ENCODE measurements around the gene ZNF592.
A peak's percentile ranks its signal among the peaks of the same experiment; 100 is the strongest.
"Not testable (repeated sequence)": the region's sequence is repeated elsewhere in the genome, so short reads cannot be mapped to it uniquely, and the experiment has no call there.

ZNF592 gene

GRCh38 chr15:84748274-84749110 lies at the start of gene ZNF592:
Gene ZNF592 (plus strand): TSS chr15:84748592. CDS start chr15:84782676, 34,084 bp downstream.
- no peak for DNase-seq

DNA sequence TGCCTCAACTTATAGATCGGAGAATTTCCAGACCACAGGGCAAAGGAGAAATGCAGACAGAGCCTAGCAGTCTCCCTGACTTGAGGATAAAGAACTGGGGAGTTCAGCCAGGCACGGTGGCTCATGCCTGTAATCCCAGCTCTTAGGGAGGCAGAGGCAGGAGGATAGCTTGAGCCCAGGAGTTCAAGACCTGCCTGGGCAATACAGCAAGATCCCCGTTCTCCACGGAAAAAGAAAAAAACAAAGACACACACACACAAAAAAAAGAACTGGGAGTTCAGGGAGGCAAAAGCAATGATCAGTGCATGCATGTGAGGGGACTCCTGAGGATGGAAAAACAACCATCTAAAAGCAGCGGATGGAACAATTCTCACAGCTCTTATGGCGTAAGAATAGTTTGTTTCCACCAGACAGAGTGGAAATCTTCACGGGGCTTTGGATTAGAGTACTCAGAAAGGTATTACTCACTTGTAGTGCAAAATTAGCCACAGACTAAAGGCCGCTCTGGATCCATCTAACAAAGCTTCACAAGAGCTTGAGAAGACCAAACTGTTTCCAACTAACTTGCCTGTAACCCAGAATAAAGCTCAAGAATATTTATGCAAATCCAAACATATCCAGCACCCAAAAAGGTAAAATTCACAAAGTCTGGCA lies 48.7 kb upstream of the ZNF592 start:
- no peak for DNase-seq

DNA sequence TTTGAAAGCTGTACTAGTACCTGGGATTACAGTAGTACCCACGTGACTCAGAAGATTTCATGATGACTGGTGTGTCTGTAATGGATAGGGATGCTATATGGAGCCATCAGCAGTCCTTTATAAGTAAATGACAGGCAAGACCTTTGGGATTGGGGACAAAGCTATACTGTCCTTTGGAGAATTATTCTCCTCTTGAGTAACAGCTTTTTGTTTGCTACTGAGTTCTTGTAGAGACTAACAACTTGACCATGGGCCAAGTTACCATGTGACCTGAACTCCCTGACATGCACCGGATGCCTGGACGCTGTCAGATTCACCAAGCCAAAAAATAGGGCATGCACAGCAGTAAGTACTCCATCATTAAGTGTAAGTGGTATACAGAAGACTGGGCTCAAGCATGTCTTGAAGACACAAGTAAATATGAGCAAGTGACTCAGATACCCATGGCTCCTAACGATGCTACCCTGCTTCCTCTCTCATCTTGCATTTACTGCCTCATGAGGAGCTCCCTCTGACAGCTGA lies 45.4 kb upstream of the ZNF592 start:
- DNase-seq: no peak

DNA sequence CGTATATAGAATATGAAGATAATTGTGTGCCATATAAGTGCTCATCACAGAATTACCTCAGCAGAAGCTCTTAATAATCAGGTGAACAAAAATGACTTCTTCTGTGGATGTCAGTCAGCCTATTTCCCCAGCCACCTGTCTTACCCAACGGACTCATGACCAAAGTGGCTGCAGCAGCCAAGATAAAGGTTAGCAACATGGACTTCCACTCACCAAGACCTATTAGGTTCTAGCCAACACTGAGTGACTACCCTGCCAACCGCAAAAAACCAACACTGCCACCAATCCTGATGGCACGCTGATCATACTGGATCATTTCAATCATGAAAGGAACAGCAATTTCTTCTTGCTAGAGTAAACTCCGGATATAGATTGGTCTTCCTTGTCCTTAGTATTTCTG lies 44.6 kb upstream of the ZNF592 start:
- no peak for DNase-seq

- DNase-seq: no peak
These were observed 34.0 kb upstream of the ZNF592 start for GRCh38 chr15:84714372-84714771.

DNA sequence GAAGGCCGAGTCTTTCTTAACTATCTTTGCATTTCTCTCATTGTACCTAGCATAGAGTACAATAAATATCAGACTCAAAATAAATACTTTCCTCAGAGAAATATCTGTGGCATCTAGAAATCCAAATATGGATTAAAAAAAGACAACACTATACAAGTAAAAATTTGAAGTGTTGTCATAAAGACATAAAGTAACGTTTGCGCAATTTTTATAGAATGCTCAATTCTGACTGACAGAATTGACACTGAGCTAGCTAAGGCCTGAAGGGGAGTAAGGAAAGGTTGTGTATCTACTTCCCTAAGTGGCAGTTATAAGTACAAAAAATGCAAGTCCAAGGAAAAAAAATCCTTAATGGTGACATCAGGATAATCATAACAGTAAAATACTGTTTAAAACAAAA lies 33.6 kb upstream of the ZNF592 start:
- DNase-seq: no peak

GRCh38 chr15:84715441-84716035 lies 32.9 kb upstream of the ZNF592 start:
- DNase-seq: peak; percentile 22

GRCh38 chr15:84716036-84716732 lies 32.2 kb upstream of the ZNF592 start, which contains the start of gene SEC11A:
Gene SEC11A (minus strand): TSS chr15:84716139. CDS start chr15:84716075, 64 bp downstream.
- DNase-seq: peak; percentile 55

DNA sequence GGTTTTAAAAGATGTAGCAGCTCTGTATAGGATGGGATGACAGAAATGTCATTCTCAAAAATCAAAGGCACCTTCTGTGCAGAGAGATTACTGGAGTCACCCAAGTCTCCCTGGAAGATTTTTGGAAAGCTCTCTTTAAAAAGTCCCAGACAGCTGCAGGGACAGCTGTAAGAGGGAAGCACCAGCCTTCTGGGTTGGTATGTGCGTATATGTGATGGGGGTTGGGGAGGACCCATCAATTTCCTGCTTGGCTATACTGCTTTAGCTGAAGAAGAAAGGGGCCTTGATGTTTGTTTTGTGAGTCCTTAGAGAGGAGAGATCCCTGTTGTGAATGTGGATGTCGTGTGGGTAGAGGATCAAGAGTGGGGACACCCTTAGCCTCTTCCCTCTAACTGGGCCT lies 27.0 kb upstream of the ZNF592 start:
- no peak for DNase-seq

GRCh38 chr15:84722628-84723027 lies 25.8 kb upstream of the ZNF592 start:
- DNase-seq: no peak

DNA sequence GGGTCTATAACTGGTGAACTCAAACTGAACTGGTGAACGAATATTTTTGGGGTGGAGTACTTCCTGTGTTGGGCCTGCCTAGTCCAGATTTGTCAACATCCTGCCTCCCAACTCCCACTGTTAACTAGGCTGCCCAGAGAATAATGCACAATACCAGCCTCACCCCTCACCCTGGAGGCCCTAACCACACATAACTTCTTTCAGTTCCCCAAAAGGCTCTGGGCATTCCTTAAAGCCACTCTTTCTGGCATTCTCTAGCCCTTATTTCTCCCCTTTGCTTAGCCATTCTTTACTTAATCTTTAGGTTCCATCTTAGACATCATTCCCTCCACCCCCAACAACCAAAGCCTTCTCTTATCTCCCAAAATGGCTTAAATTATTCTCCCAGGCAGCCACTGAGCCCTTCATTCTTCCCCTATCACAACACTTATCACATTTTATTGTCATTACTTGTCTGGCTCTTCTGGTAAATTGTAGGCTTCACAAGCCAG lies 23.3 kb upstream of the ZNF592 start:
- no peak for DNase-seq

- DNase-seq: no peak
These were observed 21.0 kb upstream of the ZNF592 start for GRCh38 chr15:84727429-84727828.

DNA sequence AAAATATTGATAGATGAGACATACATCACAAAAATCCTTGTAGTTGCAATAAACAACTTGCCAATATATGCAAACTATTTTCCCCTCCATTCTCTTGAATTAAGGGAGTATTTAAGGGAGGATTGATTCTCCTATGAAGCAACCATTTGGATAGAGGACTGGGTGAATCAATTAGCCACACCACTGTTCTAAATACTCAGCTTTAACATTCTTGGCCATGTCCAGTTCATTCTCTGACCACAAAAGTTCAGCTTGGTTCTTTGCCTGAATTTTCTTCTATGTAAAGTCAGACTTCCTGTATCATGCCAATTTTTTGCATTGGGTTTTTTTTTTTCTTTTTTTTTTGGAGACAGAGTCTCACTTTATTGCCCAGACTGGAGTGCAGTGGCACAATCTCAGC lies 16.6 kb upstream of the ZNF592 start:
- DNase-seq: no peak

GRCh38 chr15:84734794-84735479 lies 13.5 kb upstream of the ZNF592 start:
- no peak for DNase-seq

GRCh38 chr15:84735480-84736061 lies 12.8 kb upstream of the ZNF592 start:
- not testable (repeated sequence) for DNase-seq

- DNase-seq: no peak
These were observed 12.0 kb upstream of the ZNF592 start for GRCh38 chr15:84736375-84736774.

DNA sequence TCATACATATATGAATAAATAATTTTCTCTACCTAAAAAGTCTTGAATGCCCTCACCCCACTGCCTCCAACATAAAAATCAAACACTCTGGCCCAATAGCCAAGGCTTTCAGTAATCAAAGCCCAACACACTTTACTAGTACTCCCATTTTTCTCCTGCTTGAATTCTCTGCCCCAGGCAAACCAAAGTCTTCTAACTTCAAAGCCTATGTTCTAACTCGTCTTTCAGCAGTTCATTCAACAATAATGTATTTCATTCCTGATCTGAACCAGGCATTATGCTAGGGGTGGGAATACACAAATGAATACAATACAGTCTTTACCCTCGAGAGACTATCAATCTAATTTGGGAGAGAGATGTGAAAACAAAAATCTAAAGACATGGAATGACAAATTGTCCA lies 11.4 kb upstream of the ZNF592 start:
- no peak for DNase-seq

DNA sequence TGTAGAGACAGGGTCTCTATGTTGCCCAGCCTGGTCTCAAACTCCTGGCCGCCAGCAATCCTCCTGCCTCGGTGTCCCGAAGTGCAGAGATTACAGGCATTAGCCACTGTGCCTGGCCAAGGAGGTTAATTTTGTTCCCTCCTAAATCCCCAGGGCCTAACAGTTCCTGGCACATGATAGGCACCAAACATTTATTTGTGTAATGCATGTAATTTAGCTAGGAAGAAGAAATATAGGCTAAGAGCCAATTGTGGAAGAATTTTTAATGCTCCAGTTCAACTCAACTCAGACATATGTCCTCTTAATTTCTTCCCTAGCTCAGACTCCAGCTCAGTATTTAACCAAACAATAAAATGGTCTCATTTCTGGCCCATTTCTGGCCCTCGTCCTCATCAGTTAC lies 7.7 kb upstream of the ZNF592 start:
- no peak for DNase-seq

DNA sequence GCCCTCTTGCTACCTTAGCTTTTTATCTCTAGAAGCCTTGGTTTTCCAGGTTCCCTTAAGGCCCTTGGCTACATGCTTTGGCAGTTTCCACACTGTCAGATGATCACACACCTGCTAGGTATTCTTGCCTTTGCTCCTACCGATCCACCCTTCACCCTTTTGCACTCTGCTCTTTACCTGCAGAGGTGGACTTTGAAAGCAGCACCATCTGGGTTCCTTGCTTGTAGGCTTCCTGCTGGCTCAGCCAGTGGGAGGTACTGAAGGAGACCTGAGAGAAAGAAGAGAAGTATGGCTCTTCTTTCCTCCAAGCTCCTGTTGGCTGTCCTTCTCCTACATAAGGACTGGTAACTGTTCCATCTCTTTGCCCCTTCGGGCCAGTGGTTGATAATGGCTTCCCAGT lies 7.3 kb upstream of the ZNF592 start:
- no peak for DNase-seq

- no peak for DNase-seq
These were observed 747 bp upstream of the ZNF592 start for GRCh38 chr15:84747416-84748273.

Measured in NCI-H748 treated with DMSO at 0.1 percent for 48 hours (cell line).